Transverse colon (tissue), 1 donor: ENCODE measurements around the gene IFITM2.

Experiments
- EP300 ChIP-seq: sonication (generic); formaldehyde crosslinking; IDR thresholded peaks from one replicate; pipeline ENCODE4 v1.6.1; 2017; ENCODE audit warnings: antibody characterized with exemption, low read depth
- POLR2A ChIP-seq: fragments of 450-650 bp; IDR thresholded peaks from one replicate; pipeline ENCODE4 v1.6.1; 2016; ENCODE audit warnings: antibody characterized with exemption, mild to moderate bottlenecking, moderate library complexity

GRCh38 chr11:284105-285020 is 23.3 kb upstream of the IFITM2 start:
- no peak for TF ChIP-seq POLR2A
- TF ChIP-seq EP300 = no peak
